GM11168 (cell line): ENCODE results near the gene EPB41.

ENCODE experiments used
- in situ Hi-C: fragments of 300-500 bp; cut with MboI; formaldehyde crosslinking; loops from one replicate; pipeline ENCODE4 v1.12.0; 2022; ENCODE audit warnings: low sequenced_read_pairs; ENCODE audit not compliant: unreplicated experiment

EPB41 gene

DNA sequence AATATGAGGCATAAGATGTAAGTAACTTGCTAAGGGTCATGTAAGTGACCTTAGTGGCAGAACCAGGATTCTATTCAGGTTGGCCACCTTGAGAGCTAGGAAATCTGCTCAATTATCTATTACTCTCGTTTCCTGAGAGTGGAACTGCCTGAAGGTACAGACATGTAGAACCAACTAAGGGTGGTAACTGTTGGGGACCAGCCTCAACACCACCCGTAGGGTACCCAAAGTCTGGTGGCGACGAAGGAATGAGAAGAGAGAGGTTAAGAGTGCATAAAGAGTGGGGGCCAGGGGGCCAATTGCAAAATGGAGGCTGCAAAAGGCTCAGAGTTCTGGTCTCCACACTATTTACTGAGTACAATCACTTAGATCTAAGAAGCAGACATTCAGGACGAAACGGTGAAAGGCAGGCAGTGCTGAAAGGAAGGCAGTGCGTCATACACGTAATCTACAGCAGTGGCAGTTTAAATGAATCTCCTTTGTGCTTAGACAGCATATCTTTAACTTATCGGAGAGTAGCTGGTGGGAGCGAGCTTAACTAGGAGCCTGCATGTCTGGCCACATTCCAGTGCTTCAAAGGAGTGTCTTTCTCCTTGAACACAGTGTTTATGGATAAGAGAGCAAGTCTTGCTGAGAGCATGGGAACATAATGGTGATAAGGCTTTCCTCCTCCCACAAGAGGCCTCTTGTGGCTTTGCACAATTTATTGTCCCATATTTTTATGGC lies 242.3 kb downstream of the EPB41 start:
- in situ Hi-C loops = no loop called here

DNA sequence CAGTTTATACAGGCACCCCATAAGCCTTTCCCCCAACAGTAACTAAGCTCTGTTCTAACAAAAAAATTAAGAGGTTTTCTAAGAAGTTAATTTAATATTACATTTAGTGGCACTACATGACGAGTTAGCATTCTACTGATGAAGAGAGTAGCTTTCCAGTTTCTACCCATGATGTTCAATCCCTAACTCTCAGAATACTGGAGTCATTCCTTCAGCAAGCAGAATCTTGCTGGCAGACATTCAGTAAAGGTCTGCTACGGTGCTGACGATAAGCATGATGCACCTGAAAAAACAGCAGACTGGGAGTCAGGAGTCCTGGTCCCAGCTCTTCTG lies 242.9 kb downstream of the EPB41 start:
- in situ Hi-C loops = no loop called here

DNA sequence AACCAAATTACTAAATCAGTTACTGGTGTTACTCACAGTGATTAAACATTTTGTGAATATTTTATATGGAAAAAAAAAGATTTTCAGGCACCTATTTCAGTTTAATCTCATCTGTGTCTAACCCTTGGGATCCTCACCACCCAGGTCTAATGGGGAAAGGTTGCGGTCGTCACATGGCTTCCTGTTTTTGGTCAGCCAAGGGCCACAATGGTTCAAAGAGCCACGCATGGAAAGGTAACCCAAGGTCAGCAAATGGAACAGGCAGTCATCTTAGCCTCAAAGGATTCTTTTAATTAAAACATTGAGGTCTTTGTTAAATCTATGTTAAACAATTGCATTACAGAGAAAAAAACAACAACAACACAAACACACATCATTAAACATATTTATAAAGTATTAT lies 245.4 kb downstream of the EPB41 start:
- in situ Hi-C loops = no loop called here

DNA sequence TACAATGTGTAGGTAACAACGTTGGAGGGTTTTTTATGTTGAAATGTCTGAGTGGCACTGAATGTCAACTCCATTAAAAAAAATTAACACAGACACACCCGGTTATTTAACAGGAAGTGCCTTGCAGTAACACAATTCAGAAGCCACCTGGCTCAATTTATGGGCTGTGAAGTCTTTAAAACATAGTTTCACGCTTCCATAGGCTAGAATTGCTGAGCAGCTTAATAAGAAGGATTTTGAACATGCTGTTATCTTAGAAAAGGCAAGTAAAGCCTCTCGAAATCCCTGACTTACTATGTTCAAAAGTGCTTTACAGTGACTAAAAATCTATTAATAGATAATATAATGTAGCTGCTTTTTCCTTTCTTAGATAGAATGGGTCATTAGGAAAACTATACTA lies 247.7 kb downstream of the EPB41 start:
- in situ Hi-C loops = no loop called here

DNA sequence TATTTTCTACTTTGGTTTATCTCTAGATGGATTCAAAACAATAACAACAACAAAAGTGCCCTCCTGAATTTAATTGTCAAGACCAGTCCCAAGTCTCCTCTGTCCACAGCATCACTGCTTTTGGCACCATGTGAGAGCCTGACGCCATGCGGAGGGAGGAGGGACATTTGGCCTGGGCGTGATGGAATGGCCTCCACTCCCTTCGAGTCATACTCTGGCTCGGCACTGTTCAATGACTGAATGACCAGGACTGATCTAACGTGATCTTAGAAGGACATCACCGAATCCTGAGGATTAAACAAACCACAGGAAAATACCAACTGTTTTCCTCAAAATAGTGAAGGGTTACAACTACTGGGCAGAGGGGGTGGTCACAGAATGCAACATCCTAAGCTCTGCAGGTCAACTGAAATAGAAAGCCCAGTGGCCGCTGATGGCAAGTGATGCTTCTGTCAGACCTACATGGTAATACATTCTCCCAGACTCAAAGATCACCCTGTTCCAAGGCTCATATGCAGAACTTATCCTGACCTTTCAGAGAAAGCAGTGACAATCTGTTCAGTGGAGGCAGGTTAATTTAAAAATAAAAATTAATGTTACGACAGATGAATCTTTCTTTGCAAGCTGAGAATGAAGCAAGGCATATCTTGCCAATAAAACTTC lies 248.2 kb downstream of the EPB41 start:
- in situ Hi-C loops = no loop called here

DNA sequence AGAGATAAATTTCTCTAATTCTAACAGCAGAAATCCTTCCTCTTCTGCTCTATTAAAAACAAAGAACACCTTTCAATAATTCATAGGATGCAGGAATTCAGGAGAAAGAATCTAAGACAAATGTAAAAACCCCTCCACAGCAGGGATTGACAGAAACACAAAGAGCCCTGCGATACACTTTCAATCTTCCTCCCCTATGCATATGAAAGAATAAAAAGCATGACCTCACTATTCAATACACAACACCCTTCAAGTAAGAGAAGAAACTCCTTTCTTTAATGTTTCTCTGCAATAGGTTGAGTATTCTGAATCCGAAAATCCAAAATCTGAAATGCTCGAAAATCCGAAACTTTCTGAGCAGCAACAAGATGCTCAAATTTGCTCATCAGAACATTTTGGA lies 250.2 kb downstream of the EPB41 start:
- in situ Hi-C loops = no loop called here

DNA sequence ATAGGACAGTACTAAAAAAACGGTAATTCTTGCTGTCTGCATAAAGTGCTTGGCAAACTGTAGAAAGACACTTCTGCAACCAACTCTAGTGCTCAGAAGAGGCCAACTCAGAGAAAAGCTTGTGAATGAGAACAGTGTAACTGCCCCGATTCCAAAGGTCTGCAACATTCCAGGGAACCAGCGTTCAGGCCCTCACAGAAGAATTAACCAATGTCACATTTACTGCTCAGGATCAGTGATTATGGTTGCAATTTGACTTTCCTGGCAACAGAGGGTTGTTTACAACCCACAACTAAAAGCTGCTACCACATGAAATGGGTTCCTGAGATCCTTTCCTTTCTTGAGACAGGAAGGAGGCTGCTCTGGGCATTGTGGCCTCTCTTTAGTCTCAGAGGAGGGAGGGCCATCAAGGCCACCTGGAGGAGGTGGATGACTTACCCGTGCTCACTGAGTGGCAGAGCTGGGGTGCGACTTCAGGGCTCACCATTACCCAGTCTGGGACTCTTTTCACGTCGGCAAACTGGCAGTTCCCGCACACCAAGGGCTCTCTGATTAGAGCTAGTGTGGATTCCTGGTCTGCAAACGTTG lies 252.0 kb downstream of the EPB41 start:
- in situ Hi-C loops = no loop called here

DNA sequence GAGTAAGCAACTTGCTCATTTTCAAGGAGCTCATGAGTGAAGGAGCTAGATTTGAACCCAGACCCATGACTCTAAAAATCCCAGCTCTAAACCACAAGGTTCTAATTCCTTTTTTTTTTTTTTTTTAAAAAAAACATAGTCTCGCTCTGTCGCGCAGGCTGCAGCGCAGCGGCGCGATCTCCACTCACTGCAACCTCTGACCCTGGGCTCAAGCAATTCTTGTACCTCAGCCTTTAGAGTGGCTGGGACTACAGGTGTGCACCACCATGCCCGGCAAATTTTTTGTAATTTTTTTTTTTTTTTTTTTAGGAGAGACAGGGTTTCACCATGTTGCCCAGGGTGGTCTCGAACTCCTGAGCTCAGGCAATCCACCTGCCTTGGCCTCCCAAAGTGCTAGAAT lies 253.5 kb downstream of the EPB41 start:
- in situ Hi-C loops = no loop called here
